HG03064 (cell line): ENCODE results near the gene MAGI2.
"Not testable (repeated sequence)": the region's sequence is repeated elsewhere in the genome, so short reads cannot be mapped to it uniquely, and the experiment has no call there.

Experiments
- ATAC-seq: cut with Tn5 transposase; IDR thresholded peaks from one replicate; pipeline ENCODE4 v1.9.1; 2021; ENCODE audit warnings: low read depth; ENCODE audit not compliant: unreplicated experiment

The MAGI2 gene

GRCh38 chr7:78011642-78012041 is 1441.8 kb downstream of the MAGI2 start:
- ATAC-seq = no peak

GRCh38 chr7:78007231-78007630 is 1446.2 kb downstream of the MAGI2 start:
- no peak for ATAC-seq

GRCh38 chr7:78006063-78006755 is 1447.3 kb downstream of the MAGI2 start:
- ATAC-seq = no peak

GRCh38 chr7:78002715-78003114 is 1450.8 kb downstream of the MAGI2 start:
- no peak for ATAC-seq

GRCh38 chr7:78002021-78002420 is 1451.4 kb downstream of the MAGI2 start:
- ATAC-seq = no peak

GRCh38 chr7:77999168-77999567 is 1454.3 kb downstream of the MAGI2 start:
- not testable (repeated sequence) for ATAC-seq

- ATAC-seq = no peak
Measured at GRCh38 chr7:77995717-77996116, 1457.8 kb downstream of the MAGI2 start.

GRCh38 chr7:77993838-77994237 is 1459.6 kb downstream of the MAGI2 start:
- ATAC-seq = no peak

- ATAC-seq = no peak
Measured at GRCh38 chr7:77991656-77992055, 1461.8 kb downstream of the MAGI2 start.

GRCh38 chr7:77989981-77990566 is 1463.4 kb downstream of the MAGI2 start:
- ATAC-seq = no peak

GRCh38 chr7:77985974-77986339 is 1467.5 kb downstream of the MAGI2 start:
- ATAC-seq = no peak

GRCh38 chr7:77985232-77985973 is 1468.1 kb downstream of the MAGI2 start:
- no peak for ATAC-seq

GRCh38 chr7:77983973-77984372 is 1469.5 kb downstream of the MAGI2 start:
- no peak for ATAC-seq

GRCh38 chr7:77982926-77983550 is 1470.4 kb downstream of the MAGI2 start:
- no peak for ATAC-seq

- ATAC-seq = no peak
Measured at GRCh38 chr7:77980087-77980713, 1473.3 kb downstream of the MAGI2 start.

GRCh38 chr7:77979219-77979618 is 1474.2 kb downstream of the MAGI2 start:
- ATAC-seq = no peak

- ATAC-seq = no peak
Measured at GRCh38 chr7:77975672-77976480, 1477.6 kb downstream of the MAGI2 start.

- ATAC-seq = no peak
Measured at GRCh38 chr7:77971726-77972125, 1481.7 kb downstream of the MAGI2 start.

GRCh38 chr7:77967429-77967828 is 1486.0 kb downstream of the MAGI2 start:
- no peak for ATAC-seq
